HepG2 (cell line): ENCODE data around the gene ARHGEF10L. TPM values are rescaled to one million over a fixed set of nuclear protein-coding genes. Genes with fewer than 3 reads are reported as not detected.

Source experiments
- CENPT ChIP-seq: sonication (generic); formaldehyde crosslinking; IDR thresholded peaks from 2 replicates; pipeline ENCODE4 v1.8.0; 2022; ENCODE audit warnings: low read depth, mild to moderate bottlenecking, moderate library complexity, missing genetic modification reagents
- EEA1 ChIP-seq: sonication (generic); formaldehyde crosslinking; IDR thresholded peaks from 2 replicates; pipeline ENCODE4 v1.5.1; 2020; ENCODE audit warnings: mild to moderate bottlenecking, missing genetic modification reagents, borderline replicate concordance
- ELF1 ChIP-seq: sonication (generic); formaldehyde crosslinking; IDR thresholded peaks from 2 replicates; pipeline ENCODE4 v1.4.0; 2020; ENCODE audit warnings: missing genetic modification reagents
- HES4 ChIP-seq: sonication (generic); formaldehyde crosslinking; IDR thresholded peaks from 2 replicates; pipeline ENCODE4 v1.9.0; 2021; ENCODE audit warnings: mild to moderate bottlenecking, missing genetic modification reagents, borderline replicate concordance
- MAZ ChIP-seq, 2 experiments: sonication (generic) in 1 of 2; formaldehyde crosslinking in 1 of 2; IDR thresholded peaks; 2 replicates each; pipeline versions ENCODE4 v1.5.0 to v1.6.1; 2012 to 2020; ENCODE audit warnings: low read depth in 2 of 2, mild to moderate bottlenecking in 2 of 2, borderline replicate concordance in 1 of 2, improper control_type of control experiment in 1 of 2, low read length in 1 of 2, missing genetic modification reagents in 1 of 2, moderate library complexity in 1 of 2
- PHF21A ChIP-seq: sonication (generic); formaldehyde crosslinking; IDR thresholded peaks from 2 replicates; pipeline ENCODE4 v1.5.0; 2020; ENCODE audit warnings: mild to moderate bottlenecking, missing genetic modification reagents
- PLRG1 ChIP-seq: fragments of 450-650 bp; conservative IDR thresholded peaks from 2 replicates; pipeline ENCODE4 v1.6.1; 2016
- THYN1 ChIP-seq: sonication (generic); formaldehyde crosslinking; IDR thresholded peaks from 2 replicates; pipeline ENCODE4 v1.8.1; 2023; ENCODE audit warnings: low read depth, mild to moderate bottlenecking, moderate library complexity, missing genetic modification reagents, borderline replicate concordance
- YEATS4 ChIP-seq: sonication (generic); formaldehyde crosslinking; IDR thresholded peaks from 2 replicates; pipeline ENCODE4 v1.4.0; 2020; ENCODE audit warnings: missing genetic modification reagents, borderline replicate concordance
- ZBTB10 ChIP-seq: sonication (generic); formaldehyde crosslinking; IDR thresholded peaks from 2 replicates; pipeline ENCODE4 v1.4.0; 2020; ENCODE audit warnings: missing genetic modification reagents, borderline replicate concordance
- ZBTB20 ChIP-seq: sonication (generic); formaldehyde crosslinking; IDR thresholded peaks from 2 replicates; pipeline ENCODE4 v1.8.1; 2023; ENCODE audit warnings: missing genetic modification reagents, low read depth, mild to moderate bottlenecking, borderline replicate concordance
- ZBTB25 ChIP-seq: IDR thresholded peaks from 2 replicates; pipeline ENCODE4 v1.6.1; 2018; ENCODE audit warnings: missing genetic modification reagents
- ZFP82 ChIP-seq: sonication (generic); formaldehyde crosslinking; IDR thresholded peaks from 2 replicates; pipeline ENCODE4 v1.5.1; 2020; ENCODE audit warnings: mild to moderate bottlenecking, missing genetic modification reagents, borderline replicate concordance
- ZMAT5 ChIP-seq: sonication (generic); formaldehyde crosslinking; IDR thresholded peaks from 2 replicates; pipeline ENCODE4 v1.5.0; 2020; ENCODE audit warnings: mild to moderate bottlenecking, low read depth, missing genetic modification reagents, borderline replicate concordance
- ZMYM4 ChIP-seq: sonication (generic); formaldehyde crosslinking; IDR thresholded peaks from 2 replicates; pipeline ENCODE4 v1.8.1; 2023; ENCODE audit warnings: mild to moderate bottlenecking, missing genetic modification reagents
- ZNF280B ChIP-seq: sonication (generic); formaldehyde crosslinking; IDR thresholded peaks from 2 replicates; pipeline ENCODE4 v1.5.0; 2020; ENCODE audit warnings: missing genetic modification reagents, mild to moderate bottlenecking, borderline replicate concordance
- ZNF605 ChIP-seq: sonication (generic); formaldehyde crosslinking; IDR thresholded peaks from 2 replicates; pipeline ENCODE4 v1.8.0; 2022; ENCODE audit warnings: mild to moderate bottlenecking, missing genetic modification reagents
- ZNF746 ChIP-seq: sonication (generic); formaldehyde crosslinking; IDR thresholded peaks from 2 replicates; pipeline ENCODE4 v1.8.0; 2022; ENCODE audit warnings: mild to moderate bottlenecking, missing genetic modification reagents
- ZNF775 ChIP-seq: sonication (generic); formaldehyde crosslinking; IDR thresholded peaks from 2 replicates; pipeline ENCODE4 v1.4.0; 2020; ENCODE audit warnings: missing genetic modification reagents, mild to moderate bottlenecking, moderate library complexity, borderline replicate concordance
- ZNF841 ChIP-seq: sonication (generic); formaldehyde crosslinking; IDR thresholded peaks from 2 replicates; pipeline ENCODE4 v1.8.1; 2023; ENCODE audit warnings: missing genetic modification reagents, borderline replicate concordance
- polyA plus RNA-seq, 8 experiments: library from polyadenylated mRNA; depleted of rRNA in 3 of 8; stranded (reverse) in 7 of 8; unstranded in 1 of 8; fragments of >200 nt; fragmentation: Illumina TruSeq in 4 of 8; extraction: Trizol in 4 of 8; gene quantifications; 2 replicates each; pipeline versions ENCODE4 v1.2.1 to v1.2.3, GENCODE V29; 2011 to 2016; ENCODE audit warnings: low read depth in 4 of 8, missing spikeins in 1 of 8, mixed read lengths in 1 of 8; ENCODE audit not compliant: insufficient read depth in 1 of 8
- total RNA-seq, 5 experiments: library from RNA; depleted of rRNA; stranded (reverse); fragments of >200 nt; fragmentation: Illumina TruSeq; extraction: Trizol; gene quantifications; 2 replicates each; pipeline ENCODE4 v1.2.3, GENCODE V29; 2016; ENCODE audit warnings: low read depth in 1 of 5

Gene ARHGEF10L
- total and polyA plus RNA-seq, 2 of the 13 experiments (the other 11 are each of a cell fraction or from before 2014, with no cell fraction given): 46.5 to 78.3 TPM

GRCh38 chr1:17579951-17580939, 40.7 kb downstream of the ARHGEF10L start (continued):
- peak; percentile 75; the same call in 1 of the 2 replicates for TF ChIP-seq ZNF280B (CRISPR knock-in tag)
- TF ChIP-seq EEA1 (CRISPR knock-in tag): 0 out of 2 replicates have a peak, but pooled peaks have one; percentile 11
- TF ChIP-seq ZMAT5: no peak
- TF ChIP-seq ZNF841 (CRISPR knock-in tag): no peak
- TF ChIP-seq ZFP82: no peak
- no peak for TF ChIP-seq CENPT (CRISPR knock-in tag)
- TF ChIP-seq ZBTB20: no peak; the same call in 1 of the 2 replicates
- peak; percentile 77 for TF ChIP-seq ZNF605 (CRISPR knock-in tag)
- TF ChIP-seq YEATS4 (CRISPR knock-in tag): peak; percentile 68; the same call in 1 of the 2 replicates
- TF ChIP-seq PLRG1: no peak
- TF ChIP-seq ELF1: peak; percentile 75
- TF ChIP-seq ZBTB25 (CRISPR knock-in tag): peak; percentile 54; the same call in 1 of the 2 replicates
- TF ChIP-seq HES4 (CRISPR knock-in tag): no peak
- no peak; the same call in 1 of the 2 replicates for TF ChIP-seq MAZ (IDR thresholded peaks at IDR 0.05; ENCODE audit: borderline replicate concordance, low read depth, low read length)
- TF ChIP-seq MAZ (CRISPR knock-in tag; IDR thresholded peaks at IDR 0.05; ENCODE audit: low read depth): peak; percentile 5; the same call in 1 of the 2 replicates
- TF ChIP-seq PHF21A: peak; percentile 68
- 0 out of 2 replicates have a peak, but pooled peaks have one; percentile 36 for TF ChIP-seq THYN1 (CRISPR knock-in tag)
- no peak; the same call in 1 of the 2 replicates for TF ChIP-seq ZNF746 (CRISPR knock-in tag)
- TF ChIP-seq ZNF775 (CRISPR knock-in tag): no peak
- no peak; the same call in 1 of the 2 replicates for TF ChIP-seq ZMYM4
- TF ChIP-seq ZBTB10 (CRISPR knock-in tag): no peak; the same call in 1 of the 2 replicates
